Measurements from ENCODE around the gene IL3. TPM values are rescaled to one million over a fixed set of nuclear protein-coding genes. Genes with fewer than 3 reads are reported as not detected.

IL3 gene
- total and polyA plus RNA-seq, 2 experiments from 2014 or later: not detected

- H3K4me2 ChIP-seq (ENCODE audit: unreplicated experiment): no peak overlapping the region
- no peak overlapping the region for H2AFZ ChIP-seq
- no peak overlapping the region for H3K9ac ChIP-seq
- H3K4me1 ChIP-seq (ENCODE audit: insufficient read depth): no peaks in the 10 kb centered on the region
- no peaks in the 10 kb centered on the region for H4K20me1 ChIP-seq (ENCODE audit: insufficient read depth)
- H3K27ac ChIP-seq: no peak overlapping the region
- WGBS, 2 experiments (ENCODE audit: low coverage in 1 of 2, low lambda C conversion rate in 2 of 2, missing lambda C conversion rate in 2 of 2): 59 to 71% methylated on average over 4 of the region's 4 CpGs
- H3F3A ChIP-seq (ENCODE audit: insufficient read depth): no peaks in the 10 kb centered on the region
- H3K79me2 ChIP-seq (ENCODE audit: insufficient read depth): no peaks in the 10 kb centered on the region
- no peak for DNase-seq
- H3K36me3 ChIP-seq (ENCODE audit: low read depth): no peaks in the 10 kb centered on the region
- in situ Hi-C loops (cut with MboI): loop anchor here (25.0 kb wide), 1 partner anchor 587 kb away; no protein-coding TSS in a partner anchor
- 0 out of 2 replicates have a peak, but pooled peaks cover 4% of the 10 kb centered on the region for H3K27me3 ChIP-seq (replicated peaks; ENCODE audit: insufficient read depth)
- no peak for TF ChIP-seq EZH2phosphoT487 (IDR thresholded peaks at IDR 0.05; ENCODE audit: insufficient read depth, low read depth)
- TF ChIP-seq EZH2 (IDR thresholded peaks at IDR 0.05; ENCODE audit: insufficient read depth, poor library complexity, severe bottlenecking): no peak
- H3K9me2 ChIP-seq (ENCODE audit: insufficient read depth): no peaks in the 10 kb centered on the region
- no peak overlapping the region for H3K4me3 ChIP-seq
- no peaks in the 10 kb centered on the region for H3K9me3 ChIP-seq (ENCODE audit: low read depth)
Measured at GRCh38 chr5:132024117-132024435, 36.4 kb upstream of the IL3 start.

- H2AFZ ChIP-seq: no peak overlapping the region
- in situ Hi-C loops (cut with MboI): loop anchor here (25.0 kb wide), 1 partner anchor 588 kb away; no protein-coding TSS in a partner anchor
Measured at GRCh38 chr5:132024789-132025402, 35.6 kb upstream of the IL3 start.

GRCh38 chr5:132025403-132025971 lies 35.0 kb upstream of the IL3 start:
- WGBS, 2 experiments (ENCODE audit: low coverage in 1 of 2, low lambda C conversion rate in 2 of 2, missing lambda C conversion rate in 2 of 2): 57% methylated on average over 7 of the region's 7 CpGs
- no peaks in the 10 kb centered on the region for H3F3A ChIP-seq (ENCODE audit: insufficient read depth)
- H2AFZ ChIP-seq: no peak overlapping the region
- no peaks in the 10 kb centered on the region for H3K79me2 ChIP-seq (ENCODE audit: insufficient read depth)
- TF ChIP-seq EZH2 (IDR thresholded peaks at IDR 0.05; ENCODE audit: insufficient read depth, poor library complexity, severe bottlenecking) (no peak), EZH2phosphoT487 (IDR thresholded peaks at IDR 0.05; ENCODE audit: insufficient read depth, low read depth) (no peak)
- no peaks in the 10 kb centered on the region for H3K9me2 ChIP-seq (ENCODE audit: insufficient read depth)
- H3K27me3 ChIP-seq (replicated peaks; ENCODE audit: insufficient read depth): 0 out of 2 replicates have a peak, but pooled peaks cover 7% of the 10 kb centered on the region
- H3K36me3 ChIP-seq (ENCODE audit: low read depth): no peaks in the 10 kb centered on the region
- H3K27ac ChIP-seq: no peak overlapping the region
- H3K9me3 ChIP-seq (ENCODE audit: low read depth): no peaks in the 10 kb centered on the region
- DNase-seq: no peak
- no peaks in the 10 kb centered on the region for H3K4me1 ChIP-seq (ENCODE audit: insufficient read depth)
- H3K9ac ChIP-seq: no peak overlapping the region
- no peak overlapping the region for H3K4me3 ChIP-seq
- H3K4me2 ChIP-seq (ENCODE audit: unreplicated experiment): no peak overlapping the region
- H4K20me1 ChIP-seq (ENCODE audit: insufficient read depth): no peaks in the 10 kb centered on the region
- in situ Hi-C loops (cut with MboI): no loop called here

More at GRCh38 chr5:132024789-132025402, 35.6 kb upstream of the IL3 start:
- Histone ChIP-seq H3K4me1 (ENCODE audit: insufficient read depth) (no peaks in the 10 kb centered on the region), H3K79me2 (ENCODE audit: insufficient read depth) (no peaks in the 10 kb centered on the region), H3K27me3 (replicated peaks; ENCODE audit: insufficient read depth) (0 out of 2 replicates have a peak, but pooled peaks cover 7% of the 10 kb centered on the region), H3K27ac (no peak overlapping the region), H3K4me2 (ENCODE audit: unreplicated experiment) (no peak overlapping the region), H3K9me3 (ENCODE audit: low read depth) (no peaks in the 10 kb centered on the region), H3K36me3 (ENCODE audit: low read depth) (no peaks in the 10 kb centered on the region), H3K4me3 (no peak overlapping the region), H3K9ac (no peak overlapping the region), H3K9me2 (ENCODE audit: insufficient read depth) (no peaks in the 10 kb centered on the region), H3F3A (ENCODE audit: insufficient read depth) (no peaks in the 10 kb centered on the region), H4K20me1 (ENCODE audit: insufficient read depth) (no peaks in the 10 kb centered on the region)
- TF ChIP-seq EZH2phosphoT487 (IDR thresholded peaks at IDR 0.05; ENCODE audit: insufficient read depth, low read depth) (no peak), EZH2 (IDR thresholded peaks at IDR 0.05; ENCODE audit: insufficient read depth, poor library complexity, severe bottlenecking) (no peak)
- WGBS, 2 experiments (ENCODE audit: low coverage in 1 of 2, low lambda C conversion rate in 2 of 2, missing lambda C conversion rate in 2 of 2): 55 to 63% methylated on average over 8 of the region's 8 CpGs
- DNase-seq: peak; percentile 18

- Histone ChIP-seq H3K4me2 (ENCODE audit: unreplicated experiment) (no peak overlapping the region), H3K9me3 (ENCODE audit: low read depth) (no peaks in the 10 kb centered on the region), H3F3A (ENCODE audit: insufficient read depth) (no peaks in the 10 kb centered on the region), H3K36me3 (ENCODE audit: low read depth) (no peaks in the 10 kb centered on the region), H3K27ac (no peak overlapping the region), H3K27me3 (replicated peaks; ENCODE audit: insufficient read depth) (0 out of 2 replicates have a peak, but pooled peaks cover 7% of the 10 kb centered on the region), H3K4me3 (no peak overlapping the region), H4K20me1 (ENCODE audit: insufficient read depth) (no peaks in the 10 kb centered on the region), H3K9me2 (ENCODE audit: insufficient read depth) (no peaks in the 10 kb centered on the region), H3K79me2 (ENCODE audit: insufficient read depth) (no peaks in the 10 kb centered on the region), H3K9ac (no peak overlapping the region), H3K4me1 (ENCODE audit: insufficient read depth) (no peaks in the 10 kb centered on the region), H2AFZ (no peak overlapping the region)
- in situ Hi-C loops (cut with MboI): no loop called here
- WGBS, 2 experiments (ENCODE audit: low coverage in 1 of 2, low lambda C conversion rate in 2 of 2, missing lambda C conversion rate in 2 of 2): 38 to 43% methylated on average over 5 of the region's 5 CpGs
- no peak for TF ChIP-seq EZH2phosphoT487 (IDR thresholded peaks at IDR 0.05; ENCODE audit: insufficient read depth, low read depth)
- TF ChIP-seq EZH2 (IDR thresholded peaks at IDR 0.05; ENCODE audit: insufficient read depth, poor library complexity, severe bottlenecking): no peak
- no peak for DNase-seq
Measured at GRCh38 chr5:132026516-132027008, 33.9 kb upstream of the IL3 start.
